ENCODE measurements around the gene C2CD4D. TPM values are rescaled to one million over a fixed set of nuclear protein-coding genes. Genes with fewer than 3 reads are reported as not detected.

C2CD4D gene
- total RNA-seq, 1 experiment from 2014 or later = 0.17 TPM

- Histone ChIP-seq H3K4me1 (ENCODE audit: control insufficient read depth in 1 of 2, insufficient read depth in 2 of 2, low read length in 2 of 2) (no peaks in the 10 kb centered on the region), H3K4me3 (replicated peaks in 1 of 2; ENCODE audit: low read depth in 1 of 2, low read length in 2 of 2) (no peak overlapping the region), H3K27ac (ENCODE audit: low read depth, low read length) (no peak overlapping the region), H3K36me3 (ENCODE audit: control insufficient read depth in 1 of 2, insufficient read depth in 2 of 2, low read length in 2 of 2) (no peaks in the 10 kb centered on the region), H3K4me2 (ENCODE audit: low read length) (no peak overlapping the region), H2AFZ (ENCODE audit: low read depth, low read length, poor library complexity, severe bottlenecking) (no peak overlapping the region), H3K27me3 (ENCODE audit: insufficient read depth, low read length) (peaks cover 47% of the 10 kb centered on the region), H3K79me2 (ENCODE audit: insufficient read depth, low read length) (no peaks in the 10 kb centered on the region), H3K9me2 (ENCODE audit: insufficient read depth) (no peaks in the 10 kb centered on the region), H3K9ac (ENCODE audit: low read length) (no peak overlapping the region), H3K9me3 (ENCODE audit: control insufficient read depth in 1 of 2, insufficient read depth in 1 of 2, low read depth in 1 of 2, low read length in 2 of 2) (no peaks in the 10 kb centered on the region), H4K20me1 (ENCODE audit: insufficient read depth) (no peaks in the 10 kb centered on the region)
- ATAC-seq (no peak), DNase-seq (ENCODE audit: low read depth, low spot score) (no peak)
- ChIA-PET RAD21 (ENCODE audit: low non-redundant PET in 1 of 2, low total read pairs in 2 of 2, uncharacterized antibody in 2 of 2, unreplicated experiment in 2 of 2) (no interaction called here), CTCF (no interaction called here), POLR2A (no interaction called here)
- no peak for TF ChIP-seq SRF (IDR thresholded peaks at IDR 0.05; ENCODE audit: low read depth)
- no peak for TF ChIP-seq MAX (IDR thresholded peaks at IDR 0.05)
- no peak for TF ChIP-seq JUND (IDR thresholded peaks at IDR 0.05)
- no peak for TF ChIP-seq CEBPB (IDR thresholded peaks at IDR 0.05; ENCODE audit: low read depth)
- no peak for TF ChIP-seq ZBTB33 (IDR thresholded peaks at IDR 0.05; ENCODE audit: extremely low read depth, insufficient replicate concordance, low read length)
- TF ChIP-seq ELF1 (IDR thresholded peaks at IDR 0.05; ENCODE audit: borderline replicate concordance, low read depth) = no peak
- TF ChIP-seq CBX3 (IDR thresholded peaks at IDR 0.05; ENCODE audit: low read depth) = no peak
- TF ChIP-seq CTCF (IDR thresholded peaks at IDR 0.05 in 2 of 3, conservative IDR thresholded peaks at IDR 0.05 in 1 of 3; ENCODE audit: borderline replicate concordance in 1 of 3, insufficient read depth in 1 of 3, low read depth in 2 of 3, low read length in 2 of 3) = no peak
- TF ChIP-seq EZH2 (IDR thresholded peaks at IDR 0.05) = no peak
- TF ChIP-seq FOSL1 (IDR thresholded peaks at IDR 0.05; ENCODE audit: low read depth) = no peak
- TF ChIP-seq SP1 (IDR thresholded peaks at IDR 0.05; ENCODE audit: low read depth) = no peak
- BruUV-seq (replicated peaks) = no TSS peak
- intact Hi-C loops (cut with micrococcal nuclease) = no loop called here
Measured at GRCh38 chr1:151800830-151801229, 38.8 kb downstream of the C2CD4D start.
